GM12874 (cell line): ENCODE measurements around the gene COL19A1.

Experiments
- TF ChIP-seq, protein P1 (sequence below): IDR thresholded peaks from 2 replicates; pipeline ENCODE4 v1.5.1; 2011; ENCODE audit warnings: low read depth, mild to moderate bottlenecking, control low read depth, low read length, moderate library complexity; ENCODE audit not compliant: insufficient read depth

Gene COL19A1

DNA sequence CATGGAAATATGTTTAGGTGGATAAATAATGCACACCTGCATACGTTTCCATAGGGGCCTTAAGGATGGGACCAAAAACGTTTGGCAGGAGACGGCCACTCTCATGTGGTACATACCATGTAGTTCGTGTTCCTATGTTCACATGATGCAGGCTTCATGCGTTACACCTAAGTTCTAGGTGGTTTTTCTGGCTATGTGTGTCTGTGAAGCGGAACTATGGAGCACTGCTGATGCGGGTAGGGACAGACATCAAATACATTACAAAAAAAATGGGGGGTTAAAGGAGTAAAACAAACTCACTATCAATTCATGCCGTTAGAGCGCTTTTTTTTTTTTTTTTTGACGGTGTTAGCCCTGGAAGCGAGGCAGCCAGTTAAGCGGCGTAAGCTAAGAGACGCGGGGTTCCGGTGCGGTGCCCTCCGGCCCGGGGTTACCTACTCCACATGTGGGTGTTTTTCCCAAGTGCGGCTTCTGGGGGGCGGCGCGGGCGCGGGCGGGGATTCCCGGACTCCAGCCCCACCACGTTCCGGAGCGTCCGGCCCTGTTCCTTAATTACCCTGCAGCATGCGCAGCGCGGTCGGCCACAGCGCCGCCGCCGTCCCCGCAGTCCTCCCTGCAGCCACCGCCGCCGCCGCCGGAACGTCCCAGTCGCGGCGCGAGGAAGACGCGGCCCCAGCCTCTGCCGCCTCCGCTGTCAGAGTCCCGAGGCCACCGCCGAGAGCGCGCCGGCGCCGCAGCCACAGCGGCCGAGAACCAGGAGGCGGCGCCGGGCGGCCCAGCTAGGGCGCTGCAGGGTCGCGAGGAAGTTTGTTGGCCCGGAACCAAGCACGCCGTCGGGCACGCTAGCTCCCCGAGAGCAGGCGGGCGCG lies 648 bp downstream of the COL19A1 start:
- TF ChIP-seq, protein P1, sequence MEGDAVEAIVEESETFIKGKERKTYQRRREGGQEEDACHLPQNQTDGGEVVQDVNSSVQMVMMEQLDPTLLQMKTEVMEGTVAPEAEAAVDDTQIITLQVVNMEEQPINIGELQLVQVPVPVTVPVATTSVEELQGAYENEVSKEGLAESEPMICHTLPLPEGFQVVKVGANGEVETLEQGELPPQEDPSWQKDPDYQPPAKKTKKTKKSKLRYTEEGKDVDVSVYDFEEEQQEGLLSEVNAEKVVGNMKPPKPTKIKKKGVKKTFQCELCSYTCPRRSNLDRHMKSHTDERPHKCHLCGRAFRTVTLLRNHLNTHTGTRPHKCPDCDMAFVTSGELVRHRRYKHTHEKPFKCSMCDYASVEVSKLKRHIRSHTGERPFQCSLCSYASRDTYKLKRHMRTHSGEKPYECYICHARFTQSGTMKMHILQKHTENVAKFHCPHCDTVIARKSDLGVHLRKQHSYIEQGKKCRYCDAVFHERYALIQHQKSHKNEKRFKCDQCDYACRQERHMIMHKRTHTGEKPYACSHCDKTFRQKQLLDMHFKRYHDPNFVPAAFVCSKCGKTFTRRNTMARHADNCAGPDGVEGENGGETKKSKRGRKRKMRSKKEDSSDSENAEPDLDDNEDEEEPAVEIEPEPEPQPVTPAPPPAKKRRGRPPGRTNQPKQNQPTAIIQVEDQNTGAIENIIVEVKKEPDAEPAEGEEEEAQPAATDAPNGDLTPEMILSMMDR = peak; percentile 45

DNA sequence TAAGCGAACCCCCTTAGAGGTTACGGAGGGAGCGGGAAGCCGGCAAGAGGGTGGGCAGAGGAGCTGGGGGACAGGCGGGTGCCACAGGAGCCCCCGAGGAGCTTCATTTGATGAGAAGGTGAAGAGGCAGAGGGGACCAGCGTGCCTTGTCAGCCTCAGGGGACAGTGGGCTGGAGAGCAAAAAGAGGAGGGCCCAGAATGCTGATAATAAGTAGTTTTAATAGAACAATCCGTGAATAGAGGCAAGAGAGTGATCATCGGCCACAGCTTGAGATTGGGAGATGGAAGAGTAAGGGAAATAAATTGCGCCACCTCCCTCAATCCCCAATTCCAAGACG lies 1.3 kb downstream of the COL19A1 start:
- TF ChIP-seq, protein P1 = no peak

DNA sequence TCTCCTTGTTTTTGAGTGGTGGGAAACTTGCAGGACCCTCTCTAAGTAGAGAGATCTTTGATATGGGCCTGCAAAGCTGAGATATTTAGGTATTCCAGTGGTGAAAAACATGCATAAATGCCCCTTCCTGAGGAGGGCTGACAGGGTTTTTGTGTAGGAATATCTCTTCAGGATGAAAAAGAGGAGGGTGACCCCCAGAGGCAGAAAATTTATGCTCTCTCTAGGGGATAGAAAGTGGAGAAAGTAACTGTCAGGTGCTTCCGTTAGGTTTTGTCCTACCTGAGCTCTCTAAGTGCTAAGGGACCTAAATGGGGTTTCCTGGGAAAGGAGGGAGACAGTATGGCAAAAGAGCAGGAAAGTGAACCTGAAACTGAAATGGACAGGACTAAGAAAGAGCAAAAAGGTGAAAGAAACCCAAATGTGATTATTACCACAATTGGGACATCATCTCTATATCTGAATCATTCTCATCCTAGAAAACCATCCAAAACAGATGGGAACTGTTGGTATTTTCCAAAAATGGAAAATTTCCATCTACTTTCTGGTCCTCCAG lies 2.0 kb downstream of the COL19A1 start:
- TF ChIP-seq, protein P1 = 0 out of 2 replicates have a peak, but pooled peaks have one; percentile 3

DNA sequence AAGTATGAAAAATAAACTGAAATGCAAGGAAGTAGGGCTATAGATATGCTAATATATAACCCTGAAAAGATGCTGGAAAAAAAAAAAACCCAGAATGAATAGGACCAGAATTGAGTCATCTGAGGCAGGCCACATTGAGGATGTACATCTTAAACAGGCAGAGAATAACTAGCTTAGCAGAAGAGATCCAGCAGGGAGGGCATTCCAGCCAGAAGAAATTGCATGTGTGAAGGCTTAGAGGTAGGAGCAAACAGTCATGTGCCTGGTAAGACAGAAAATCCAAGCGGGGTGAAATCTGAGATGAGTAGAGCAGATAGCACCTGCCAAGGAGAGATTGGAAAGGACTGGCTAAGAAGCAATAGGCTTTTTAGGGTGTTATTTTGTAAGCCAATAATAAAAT lies 2.6 kb downstream of the COL19A1 start:
- TF ChIP-seq, protein P1 = no peak

DNA sequence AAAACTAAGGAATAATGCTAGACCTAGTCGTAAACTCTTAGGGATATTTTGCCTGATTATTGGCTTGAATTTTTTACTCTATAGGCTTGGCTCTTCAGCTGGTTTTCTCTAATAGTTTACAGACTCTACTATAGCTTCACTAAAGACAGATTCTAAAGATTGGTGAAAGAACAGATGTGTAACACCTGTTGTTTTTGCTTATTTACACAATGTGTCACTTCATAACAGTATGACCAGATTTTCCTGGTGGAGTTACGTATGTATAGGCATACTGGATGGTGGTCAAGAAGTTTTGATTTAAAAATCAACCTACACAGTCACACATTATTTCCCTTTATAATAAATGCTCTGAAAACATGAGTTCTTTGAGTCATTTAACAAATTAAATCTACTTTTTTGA lies 4.8 kb downstream of the COL19A1 start:
- TF ChIP-seq, protein P1 = no peak

DNA sequence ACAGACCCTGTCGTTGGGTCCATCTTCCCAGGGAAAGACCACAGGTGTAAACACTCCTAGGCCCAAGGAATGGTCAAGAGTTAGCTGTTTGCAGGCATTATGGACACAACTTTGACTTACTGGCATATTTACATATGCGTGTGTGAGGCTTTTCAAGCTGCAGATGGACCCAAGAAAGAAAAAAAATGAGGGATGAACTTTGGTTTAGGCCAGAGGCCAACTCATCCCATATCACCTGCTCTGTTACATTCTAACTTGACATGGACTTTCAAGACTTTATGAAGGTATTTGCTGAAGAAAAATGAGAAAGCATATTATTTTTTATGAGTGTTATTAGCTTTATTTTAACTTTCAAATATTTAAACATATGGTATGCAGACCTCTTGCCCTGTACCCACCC lies 6.9 kb downstream of the COL19A1 start:
- TF ChIP-seq, protein P1 = no peak

DNA sequence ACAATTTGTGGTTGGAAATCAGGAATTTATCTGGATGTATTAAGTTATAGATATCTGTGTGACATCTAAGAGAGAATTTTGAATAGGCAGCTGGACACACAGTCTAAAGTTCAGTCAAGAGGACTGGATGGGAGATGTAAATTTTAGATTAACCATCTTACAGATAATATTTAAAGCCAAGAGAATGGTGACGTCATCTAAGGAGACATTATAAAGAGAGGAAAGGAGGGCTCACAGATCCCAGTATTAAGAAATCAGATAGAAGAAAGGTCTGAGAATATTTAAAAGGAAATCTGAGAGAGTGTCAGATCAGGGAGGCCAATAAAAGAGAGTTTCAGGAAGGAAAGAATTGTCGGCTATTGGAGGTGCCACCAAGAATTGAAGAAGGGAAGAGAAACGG lies 9.4 kb downstream of the COL19A1 start:
- TF ChIP-seq, protein P1 = no peak
